ENCODE results near the gene PCDH9.

DNA sequence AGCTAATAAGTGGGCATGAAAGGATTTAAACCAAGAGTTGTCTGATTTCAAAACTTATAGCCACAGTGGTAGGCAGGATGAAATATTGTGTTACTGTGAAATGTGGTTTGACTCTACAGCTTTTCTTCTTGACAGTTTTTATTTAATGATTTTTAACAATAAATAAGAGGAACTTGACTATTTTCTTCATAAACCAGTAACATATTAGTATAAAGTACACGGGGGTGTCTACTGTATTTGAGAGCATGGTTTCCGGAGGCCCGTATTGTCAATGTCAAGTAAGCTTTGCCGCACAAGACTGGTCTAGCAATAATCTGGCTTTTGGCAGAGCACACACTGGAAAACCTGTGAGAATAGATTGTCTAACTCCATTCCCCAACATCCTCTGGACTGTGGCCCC, 894.5 kb downstream of the PCDH9 start:
- TF ChIP-seq, protein P1, sequence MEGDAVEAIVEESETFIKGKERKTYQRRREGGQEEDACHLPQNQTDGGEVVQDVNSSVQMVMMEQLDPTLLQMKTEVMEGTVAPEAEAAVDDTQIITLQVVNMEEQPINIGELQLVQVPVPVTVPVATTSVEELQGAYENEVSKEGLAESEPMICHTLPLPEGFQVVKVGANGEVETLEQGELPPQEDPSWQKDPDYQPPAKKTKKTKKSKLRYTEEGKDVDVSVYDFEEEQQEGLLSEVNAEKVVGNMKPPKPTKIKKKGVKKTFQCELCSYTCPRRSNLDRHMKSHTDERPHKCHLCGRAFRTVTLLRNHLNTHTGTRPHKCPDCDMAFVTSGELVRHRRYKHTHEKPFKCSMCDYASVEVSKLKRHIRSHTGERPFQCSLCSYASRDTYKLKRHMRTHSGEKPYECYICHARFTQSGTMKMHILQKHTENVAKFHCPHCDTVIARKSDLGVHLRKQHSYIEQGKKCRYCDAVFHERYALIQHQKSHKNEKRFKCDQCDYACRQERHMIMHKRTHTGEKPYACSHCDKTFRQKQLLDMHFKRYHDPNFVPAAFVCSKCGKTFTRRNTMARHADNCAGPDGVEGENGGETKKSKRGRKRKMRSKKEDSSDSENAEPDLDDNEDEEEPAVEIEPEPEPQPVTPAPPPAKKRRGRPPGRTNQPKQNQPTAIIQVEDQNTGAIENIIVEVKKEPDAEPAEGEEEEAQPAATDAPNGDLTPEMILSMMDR (IDR thresholded peaks at IDR 0.05; ENCODE audit: low read length) = no peak
- TF ChIP-seq EZH2 (IDR thresholded peaks at IDR 0.05; ENCODE audit: borderline replicate concordance, low read length) = no peak

Data from OCI-LY1 (cell line).